KG1 (cell line): ENCODE data around the gene VEZF1.
A peak's percentile ranks its signal among the peaks of the same experiment; 100 is the strongest.

Experiments used
- DNase-seq: peaks from one replicate; lab custom pipeline; 2025; lab: John Stamatoyannopoulos, UW

Gene VEZF1

DNA sequence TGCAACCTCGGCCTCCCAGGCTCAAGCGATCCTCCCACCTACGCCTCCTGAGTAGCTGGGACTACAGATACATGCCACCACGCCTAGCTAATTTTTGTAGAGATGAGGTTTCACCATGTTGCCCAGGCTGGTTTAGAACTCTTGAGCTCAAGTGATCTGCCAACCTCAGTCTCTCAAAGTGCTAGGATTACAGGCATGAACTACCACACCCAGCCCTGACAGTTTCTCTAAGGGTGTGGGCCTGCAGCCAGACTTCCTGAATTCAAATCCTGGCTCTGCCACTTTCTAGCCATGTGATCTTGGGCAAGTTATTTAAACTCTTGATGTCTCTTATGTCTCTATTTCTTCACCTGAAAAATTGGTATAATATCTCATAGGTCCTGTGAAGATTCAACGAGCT is 38.4 kb downstream of the VEZF1 start:
- DNase-seq = no peak

DNA sequence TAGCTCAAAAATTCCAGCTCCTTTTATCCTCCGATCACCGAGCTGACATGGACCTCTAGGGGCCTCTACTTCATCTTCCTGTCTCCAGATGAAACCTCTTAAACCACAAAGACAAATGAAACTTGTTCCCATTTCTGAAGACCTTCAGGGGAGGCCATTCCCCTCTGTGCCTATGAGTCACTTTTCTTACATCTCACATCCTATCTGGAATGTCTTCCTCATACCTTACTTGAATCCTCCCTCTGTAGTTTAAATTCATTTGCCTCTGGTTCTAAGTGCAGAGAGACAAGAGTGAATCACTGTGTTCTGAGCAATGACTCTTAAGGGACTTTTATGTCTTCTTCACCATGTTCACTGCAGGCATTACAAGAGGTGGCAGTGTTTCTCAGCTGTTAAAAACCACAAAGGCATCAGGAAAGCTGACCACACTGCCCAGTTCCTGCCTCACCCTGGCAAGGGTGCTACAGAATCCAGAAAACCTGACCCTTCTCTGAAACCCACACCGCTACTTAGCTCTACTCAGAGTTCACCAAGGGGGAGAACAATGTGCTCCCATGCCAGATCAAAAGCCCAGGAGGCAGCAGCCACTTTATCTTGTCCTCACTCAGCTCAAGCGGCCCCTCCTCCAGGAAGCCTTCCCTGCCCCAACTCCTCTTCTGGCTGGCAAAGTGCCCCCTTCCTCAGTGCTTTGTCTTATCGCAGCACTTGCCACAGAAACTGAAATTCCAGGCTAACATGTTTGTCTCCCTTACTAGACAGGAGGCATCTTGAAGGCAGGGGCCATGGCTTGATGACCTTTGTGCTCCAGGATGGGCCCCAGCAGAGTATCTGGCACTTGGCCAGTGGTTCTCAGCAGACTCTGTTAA is 39.3 kb downstream of the VEZF1 start:
- DNase-seq = peak; percentile 23

DNA sequence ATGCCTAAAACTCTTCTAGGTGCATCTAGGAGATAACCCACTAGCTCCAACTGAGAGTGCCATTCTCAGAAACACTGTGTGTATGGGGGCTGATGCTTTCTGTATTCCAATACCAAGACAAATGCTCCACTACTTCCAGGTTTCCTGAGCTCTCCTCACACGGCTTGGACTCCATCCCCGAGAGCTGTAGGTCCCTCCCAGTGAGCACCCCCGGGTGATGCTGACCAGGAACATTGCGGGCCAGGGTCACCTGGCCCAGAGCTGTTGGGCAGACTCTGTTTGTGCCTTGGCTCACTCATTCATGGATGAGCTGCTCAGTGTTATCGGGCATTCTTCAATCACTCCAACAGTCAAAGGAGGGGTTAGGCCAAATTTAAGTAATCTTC is 39.9 kb downstream of the VEZF1 start:
- DNase-seq = no peak

DNA sequence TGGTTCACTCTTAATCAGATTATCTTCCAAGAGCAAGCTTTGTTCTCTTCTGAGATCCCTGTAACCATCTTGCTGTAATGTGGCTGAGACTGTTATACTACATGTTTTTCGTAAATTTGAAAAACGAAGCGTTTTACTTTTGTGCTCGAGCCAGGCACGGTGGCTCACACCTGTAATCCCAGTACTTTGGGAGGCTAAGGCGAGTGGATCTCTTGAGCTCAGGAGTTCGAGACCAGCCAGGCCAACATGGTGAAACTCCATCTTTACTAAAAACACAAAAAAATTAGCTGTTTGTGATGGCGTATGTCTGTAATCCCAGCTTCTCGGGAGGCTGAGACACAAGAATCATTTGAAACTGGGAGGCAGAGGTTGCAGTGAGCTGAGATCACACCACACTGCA is 40.7 kb downstream of the VEZF1 start:
- DNase-seq = no peak

DNA sequence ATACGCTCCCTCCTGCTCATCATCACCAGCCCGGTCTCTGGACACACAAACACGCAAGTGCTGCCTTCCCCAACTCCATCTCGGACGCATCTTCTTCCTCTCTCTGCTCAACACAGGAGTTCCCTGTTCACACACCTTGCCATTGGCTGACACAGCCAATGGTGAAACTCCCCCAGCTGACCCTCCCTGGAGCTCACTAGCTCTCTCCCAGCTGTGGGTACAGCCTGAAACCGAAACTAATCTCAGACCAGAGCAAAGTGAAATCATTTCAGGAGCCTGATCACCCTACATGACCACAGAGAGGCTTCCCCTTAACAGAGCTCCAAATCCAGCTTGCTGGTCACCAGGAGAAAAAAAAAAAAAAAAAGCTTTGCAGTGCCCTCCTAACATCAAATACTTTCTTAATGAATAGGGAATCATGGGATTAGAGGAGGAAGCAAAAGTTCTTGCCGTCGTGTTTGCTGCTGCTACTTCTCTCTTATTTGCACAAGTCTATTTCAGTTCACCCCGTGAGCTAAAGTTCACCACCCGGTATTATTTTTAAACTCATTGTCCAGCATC is 41.2 kb downstream of the VEZF1 start:
- DNase-seq = peak; percentile 18

DNA sequence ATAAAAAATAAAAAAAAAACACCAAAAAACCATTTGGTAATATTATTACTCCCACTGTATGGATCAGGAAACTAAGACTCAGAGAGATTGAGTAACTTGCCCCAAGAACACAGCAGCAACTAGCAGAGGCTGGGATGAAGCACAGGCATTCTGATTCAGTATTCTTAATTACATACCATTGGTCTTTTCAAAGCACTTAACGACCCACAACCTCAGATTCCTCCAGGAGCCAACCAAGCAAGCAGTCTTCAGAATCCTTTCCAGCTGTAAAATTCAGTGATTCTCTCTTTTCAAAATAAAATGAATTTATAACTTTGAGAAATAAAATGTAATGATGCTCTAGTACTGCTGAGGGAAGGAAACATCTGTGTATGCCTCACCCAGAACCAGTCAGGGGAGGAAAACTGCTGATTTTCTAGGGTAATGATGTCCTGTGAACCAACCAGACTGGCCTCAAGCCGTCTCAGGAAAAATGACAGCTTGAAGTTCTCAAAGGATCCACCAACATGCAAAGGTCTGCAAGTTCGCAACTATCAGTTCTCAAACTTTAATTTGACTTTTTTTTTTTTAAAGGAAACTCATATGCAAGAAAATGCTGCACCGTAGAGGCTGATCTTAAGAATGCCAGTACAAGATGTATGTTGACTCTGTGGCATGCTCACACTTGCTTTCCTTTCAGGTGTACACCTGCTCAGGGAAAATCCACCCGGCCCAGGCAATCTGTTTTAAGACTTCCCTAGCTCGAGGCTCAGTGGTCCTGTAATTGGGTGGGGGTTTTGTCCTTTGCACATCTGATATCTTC is 41.9 kb downstream of the VEZF1 start:
- DNase-seq = no peak

DNA sequence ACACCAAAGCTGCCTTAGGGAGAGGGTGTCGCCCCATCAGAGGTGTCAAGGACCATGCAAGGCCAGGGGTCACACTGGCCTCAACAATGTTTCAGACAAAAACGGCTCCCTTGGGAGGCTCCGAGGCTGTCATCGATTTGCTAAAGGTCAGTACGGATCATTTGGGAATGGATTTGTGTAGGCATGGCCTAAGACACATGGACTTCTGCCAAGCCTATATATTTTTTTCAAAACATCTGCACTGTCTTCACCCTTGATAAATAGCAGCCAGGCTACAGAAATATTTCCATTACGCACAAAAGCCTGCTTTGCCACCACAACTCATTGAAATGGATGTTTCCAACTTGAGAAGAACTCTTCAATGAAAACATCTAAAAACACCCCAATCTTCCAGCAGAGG is 43.1 kb downstream of the VEZF1 start:
- no peak for DNase-seq

DNA sequence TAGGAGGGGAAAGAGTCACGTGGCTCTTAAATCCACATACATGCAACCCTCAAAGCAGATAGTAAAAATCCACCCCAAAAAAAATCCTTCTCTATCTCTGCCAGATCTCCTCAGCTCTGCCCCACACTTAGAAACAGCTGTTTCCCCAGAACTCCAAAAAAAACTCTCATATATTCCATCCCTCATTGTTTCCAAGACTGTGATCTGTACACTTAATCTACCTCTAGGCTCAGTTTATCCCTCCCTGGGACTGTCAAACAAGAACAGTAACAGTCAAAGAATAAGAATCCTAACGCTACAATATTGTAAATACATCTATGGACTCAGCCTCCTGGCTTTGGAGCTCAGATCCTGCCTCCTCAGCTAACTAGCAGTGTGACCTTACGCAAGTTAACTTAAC is 44.4 kb downstream of the VEZF1 start:
- DNase-seq = no peak

DNA sequence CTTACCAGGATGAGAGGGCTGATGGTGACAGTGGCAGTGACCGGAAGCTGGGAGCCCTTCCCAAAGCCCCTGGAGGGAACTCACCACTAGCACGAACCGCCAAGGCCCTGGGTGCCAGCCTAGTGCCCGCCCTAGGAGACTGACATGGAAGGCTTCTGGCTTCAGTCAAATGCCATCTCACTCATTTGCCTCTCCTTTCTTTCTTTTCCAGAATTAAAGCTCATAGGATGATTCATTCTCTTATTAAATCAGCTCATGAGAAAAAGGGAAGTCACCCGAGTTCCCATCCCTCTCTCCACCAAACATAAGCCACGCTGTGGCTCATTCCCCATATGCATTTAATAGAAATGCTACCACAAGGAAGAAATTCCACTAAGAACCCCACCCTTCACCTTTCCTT is 44.9 kb downstream of the VEZF1 start:
- no peak for DNase-seq

DNA sequence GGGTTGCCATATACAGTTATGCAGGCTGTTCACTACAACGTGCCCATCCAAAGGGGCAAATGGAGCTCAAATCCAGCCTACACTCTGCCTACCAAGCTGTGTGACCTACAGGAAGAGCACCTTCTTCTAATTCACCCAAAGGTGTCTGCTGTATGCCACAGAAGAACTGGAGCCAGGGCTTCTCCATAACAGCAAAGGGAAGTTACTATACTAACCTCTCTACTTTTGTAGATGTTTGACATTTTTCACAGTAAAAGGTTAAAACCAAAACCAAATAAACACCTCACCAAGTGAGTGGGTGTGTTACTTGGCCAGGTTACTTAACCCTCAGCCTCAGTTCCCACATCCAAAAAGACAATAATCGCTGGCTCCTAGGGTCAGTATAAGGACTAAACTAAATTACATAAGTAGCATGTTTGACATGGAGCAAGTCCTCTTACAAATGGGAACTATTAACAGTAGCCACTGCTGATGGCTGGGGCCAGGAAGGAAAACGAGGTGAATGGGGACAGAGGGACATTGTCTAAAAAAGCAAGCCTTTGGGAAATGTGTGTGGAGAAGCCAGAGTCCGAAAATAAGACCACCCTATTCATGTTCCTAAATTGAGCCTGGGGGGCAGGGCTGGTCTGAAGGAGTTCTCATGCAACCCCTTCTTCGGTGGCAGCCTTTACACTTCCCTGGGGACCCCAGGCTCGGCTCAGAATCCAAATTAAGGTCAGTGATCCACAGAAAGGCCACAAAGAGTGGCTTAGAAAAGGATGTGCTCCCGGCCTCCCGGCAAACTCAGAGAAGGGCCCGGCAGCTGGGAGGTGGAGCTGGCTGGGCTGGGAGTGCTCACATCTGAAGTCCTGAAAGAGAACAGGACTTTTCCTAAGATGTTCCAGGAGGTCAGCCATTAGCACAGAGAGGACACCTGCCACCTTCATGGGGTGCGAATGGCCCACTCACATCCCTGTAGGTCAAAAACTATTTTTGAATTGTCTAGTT is 46.4 kb downstream of the VEZF1 start:
- no peak for DNase-seq

DNA sequence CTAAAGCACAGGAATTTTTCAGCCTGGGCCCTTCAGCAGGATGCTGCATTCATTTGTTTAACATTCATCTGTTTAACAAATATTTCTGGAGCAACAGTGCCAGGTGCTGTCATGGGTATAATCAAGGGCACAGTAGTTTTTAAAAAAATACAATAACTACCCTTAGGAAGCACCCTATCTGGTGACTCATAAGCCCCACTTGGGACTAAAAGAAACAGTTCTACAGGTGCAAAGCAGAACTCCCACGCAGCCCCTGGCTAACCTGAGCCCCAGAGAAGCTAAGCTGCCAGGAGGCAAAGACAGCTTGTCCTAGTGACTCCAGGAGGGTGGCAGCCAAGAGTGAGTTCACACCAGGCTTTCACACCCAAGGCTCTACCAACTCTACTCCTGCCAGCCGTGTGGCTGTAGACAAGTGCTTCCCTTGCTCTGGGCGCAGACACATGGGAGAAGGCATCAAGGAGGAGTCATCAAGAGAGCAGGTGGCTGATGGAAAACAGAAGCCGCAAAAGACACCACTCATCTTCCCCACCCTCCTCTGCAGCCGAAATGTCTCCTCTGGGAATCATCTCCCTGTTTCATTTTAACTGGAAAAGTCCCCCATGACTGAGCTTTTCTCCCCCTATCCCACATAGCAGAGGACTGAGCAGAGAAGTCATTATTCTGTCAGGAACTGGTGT is 47.3 kb downstream of the VEZF1 start:
- DNase-seq = no peak

DNA sequence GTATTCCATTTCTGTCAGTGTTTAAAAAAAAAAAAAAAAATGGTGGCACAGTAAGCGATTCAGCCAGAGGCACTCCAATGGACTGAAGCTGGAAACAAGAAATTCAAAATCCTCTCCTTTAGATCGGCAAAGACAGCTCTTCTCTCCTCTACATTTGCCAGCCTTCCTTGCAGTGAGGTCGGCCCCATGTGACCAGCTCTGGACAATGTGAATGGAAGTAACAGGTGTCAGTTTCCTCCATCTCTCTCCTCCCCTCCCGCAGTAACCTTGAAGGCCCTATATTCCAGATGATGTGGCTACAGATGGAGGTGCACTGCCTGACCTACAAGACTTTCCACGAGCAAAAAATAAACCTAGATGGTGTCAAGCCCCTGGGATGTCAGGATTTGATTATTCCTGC is 47.8 kb downstream of the VEZF1 start:
- DNase-seq = no peak

DNA sequence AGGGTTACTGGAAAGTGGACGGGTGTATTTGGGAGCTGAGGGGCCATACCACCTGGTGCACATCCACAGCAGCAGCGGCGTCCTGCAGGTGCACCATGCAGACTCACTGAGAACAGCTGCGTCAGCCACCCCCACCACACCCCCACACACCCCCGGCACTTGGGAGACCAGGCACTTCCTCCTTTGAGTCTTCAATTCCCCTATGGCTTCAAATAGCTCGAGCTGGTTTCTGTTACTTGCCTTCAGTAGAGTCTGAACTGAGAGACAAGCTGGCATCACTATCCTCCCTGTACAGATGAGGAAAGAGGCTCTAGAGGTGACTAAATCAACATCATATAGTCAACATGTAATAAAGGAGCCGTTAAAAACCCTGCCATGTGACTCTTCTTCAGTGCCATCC is 48.3 kb downstream of the VEZF1 start:
- peak; percentile 45 for DNase-seq

DNA sequence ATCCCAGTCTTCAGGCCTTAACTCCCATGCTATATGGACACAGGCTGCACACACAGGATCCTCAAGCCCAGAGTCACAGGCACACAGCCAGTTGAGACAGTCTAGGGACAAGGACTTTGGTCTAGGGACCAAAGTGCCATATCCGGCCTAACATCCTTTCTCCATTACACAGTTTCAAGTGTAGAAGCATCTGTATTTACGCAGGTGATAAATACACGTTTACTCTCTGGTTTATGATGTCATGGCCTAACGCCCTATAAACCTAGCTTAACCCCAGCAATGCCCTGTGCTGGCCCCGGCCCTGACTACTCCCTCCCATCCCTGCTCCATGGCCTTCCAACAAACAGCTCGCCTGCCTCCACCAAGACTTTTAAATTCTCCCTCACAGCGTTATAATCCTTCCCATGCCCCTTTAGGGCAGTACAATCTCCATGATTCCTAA is 50.0 kb downstream of the VEZF1 start:
- DNase-seq = no peak

DNA sequence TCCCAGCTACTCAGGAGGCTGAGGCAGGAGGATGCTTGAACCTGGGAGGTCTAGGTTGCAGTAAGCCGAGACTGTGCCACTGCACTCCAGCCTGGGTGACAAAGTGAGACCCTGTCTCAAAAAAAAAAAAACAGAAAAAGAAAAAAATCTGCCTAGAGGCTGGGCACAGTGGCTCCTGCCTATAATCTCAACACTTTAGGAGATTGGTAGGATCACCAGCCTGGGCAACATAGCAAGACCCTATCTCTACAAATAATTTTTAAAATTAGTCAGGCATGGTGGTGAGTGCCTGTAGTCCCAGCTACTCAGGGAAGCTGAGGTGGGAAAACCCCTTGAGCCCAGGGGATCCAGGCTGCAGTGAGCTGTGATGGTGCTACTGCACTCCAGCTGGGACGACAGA is 50.6 kb downstream of the VEZF1 start:
- no peak for DNase-seq

DNA sequence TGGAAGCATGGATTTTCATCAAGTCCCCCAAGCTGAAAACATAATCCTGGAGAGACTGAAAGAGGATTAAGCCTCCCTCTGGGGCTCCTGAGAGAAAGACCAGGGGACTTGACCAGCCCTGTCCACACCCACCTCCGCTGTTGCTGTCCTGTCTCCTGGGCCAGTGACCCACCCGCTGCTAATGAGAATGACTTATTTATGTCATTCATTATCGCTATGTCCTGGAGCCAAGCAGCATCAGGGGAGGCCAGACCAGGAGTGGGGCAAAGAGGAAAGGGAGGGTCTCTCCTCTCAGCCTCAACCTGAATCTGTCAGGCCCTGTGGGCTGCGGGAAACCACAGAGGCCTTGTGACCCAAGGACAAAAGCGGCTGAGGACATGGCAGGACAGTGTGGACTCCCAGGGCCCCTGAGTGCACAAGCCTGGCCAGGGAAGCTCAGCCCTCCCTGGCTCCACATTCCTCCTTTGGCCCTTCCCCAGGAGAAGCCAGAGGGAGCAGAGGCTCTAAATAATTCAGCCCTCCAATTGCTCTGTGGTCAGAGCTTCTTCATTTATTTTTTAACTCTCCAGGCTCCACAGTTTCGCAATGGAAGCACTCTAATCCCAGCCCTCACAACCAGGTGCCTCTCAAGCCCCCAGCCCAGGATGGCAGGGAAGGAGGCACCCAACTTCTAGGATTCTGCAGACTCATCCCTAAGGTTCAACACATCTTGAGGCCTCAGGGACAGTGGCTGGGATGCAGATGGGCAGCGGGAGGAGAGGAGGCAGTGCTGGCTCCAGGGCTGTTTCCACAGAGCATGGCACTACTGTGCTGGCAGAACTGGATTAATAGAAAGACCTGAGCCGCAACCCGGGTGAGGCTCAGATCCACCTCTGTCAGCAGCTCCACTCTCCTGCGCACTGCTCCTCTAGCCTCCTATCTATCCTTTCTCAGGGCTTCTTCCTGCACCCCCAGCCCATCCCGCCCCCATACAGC is 51.9 kb downstream of the VEZF1 start:
- DNase-seq = no peak

DNA sequence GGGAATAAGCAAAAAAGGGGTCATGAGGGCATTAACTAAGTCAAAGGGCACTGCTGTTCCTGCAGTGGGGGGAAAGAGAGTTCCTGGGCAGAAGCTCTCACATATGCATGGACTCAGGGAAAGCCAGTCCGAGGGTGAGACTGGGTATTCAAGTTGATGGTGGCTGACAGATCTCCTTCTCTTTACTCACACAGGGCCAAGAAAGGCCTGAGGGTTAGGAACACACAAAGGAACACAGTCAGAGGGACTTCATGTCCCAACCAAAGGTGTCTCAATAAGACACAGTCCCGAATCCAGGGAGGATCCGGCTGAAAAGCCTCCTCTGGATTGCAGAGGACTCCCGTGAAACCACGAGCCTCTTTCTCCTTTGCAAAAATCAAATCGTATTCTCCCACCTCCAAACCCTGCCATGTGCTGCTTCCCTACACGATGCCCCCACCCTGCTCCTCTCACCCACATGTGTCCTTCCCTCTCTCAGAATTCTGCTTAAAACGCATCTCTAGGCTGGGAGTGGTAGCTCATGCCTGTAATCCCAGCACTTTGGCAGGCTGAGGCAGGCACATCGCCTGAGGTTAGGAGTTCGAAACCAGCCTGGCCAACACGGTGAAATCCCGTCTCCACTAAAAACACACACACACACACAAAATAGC is 56.4 kb downstream of the VEZF1 start:
- no peak for DNase-seq

DNA sequence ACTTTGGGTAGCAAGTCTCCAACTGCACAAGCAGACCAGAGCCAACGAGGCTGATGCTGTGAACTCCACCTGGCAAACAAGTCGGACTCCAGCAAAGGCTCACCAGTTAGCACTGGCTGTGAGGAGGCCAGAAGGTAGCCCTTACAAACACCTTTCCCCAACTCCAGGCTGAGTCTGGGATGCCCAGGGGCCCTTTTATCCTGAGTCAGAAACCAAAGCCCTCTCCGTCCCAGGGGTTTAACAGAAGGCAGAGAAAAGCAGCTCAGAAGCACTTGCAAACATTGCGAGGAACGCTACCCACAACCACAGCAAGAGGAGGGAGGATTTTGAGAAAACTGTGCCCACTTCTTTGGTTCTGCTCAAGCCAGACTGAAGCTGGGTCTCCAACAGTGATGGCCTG is 57.8 kb downstream of the VEZF1 start:
- DNase-seq = no peak

DNA sequence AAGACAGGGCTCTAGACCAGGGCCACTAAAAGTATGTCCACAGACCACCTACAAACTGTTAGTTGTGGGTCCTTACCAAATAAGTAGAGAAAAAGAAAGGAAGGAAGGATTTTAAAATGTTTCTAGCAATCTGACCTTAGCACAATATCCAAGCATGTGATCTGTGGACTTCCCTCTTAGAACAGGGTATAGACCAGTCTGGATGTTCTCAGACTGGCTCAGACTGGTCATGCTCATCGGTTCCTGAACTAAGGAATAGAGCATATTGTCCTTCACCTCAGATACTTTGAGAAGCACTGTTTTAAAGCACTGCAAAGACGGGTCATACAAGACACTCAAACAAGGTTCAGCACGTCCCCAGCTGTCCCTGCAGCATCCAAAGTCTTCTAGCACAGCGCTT is 58.7 kb downstream of the VEZF1 start:
- no peak for DNase-seq

DNA sequence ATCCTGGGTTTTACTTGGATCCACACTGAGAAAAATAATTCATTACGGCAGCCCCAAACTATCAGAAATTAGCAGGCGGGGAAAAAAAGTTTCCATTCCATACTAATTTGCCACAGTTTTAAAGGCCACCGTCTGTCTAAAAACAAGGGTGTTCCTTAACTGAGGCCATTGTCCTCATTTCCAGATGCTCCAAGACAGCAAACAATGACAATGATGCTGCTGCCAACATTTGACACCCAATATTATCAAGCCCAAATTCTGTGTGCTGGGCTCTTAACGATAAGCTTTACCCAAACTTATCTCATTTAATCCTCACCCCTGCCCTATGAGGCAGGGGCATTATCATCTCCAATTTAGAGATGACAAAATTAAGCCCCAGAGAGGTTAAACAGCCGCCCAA is 59.1 kb downstream of the VEZF1 start:
- no peak for DNase-seq
